Muscle layer of colon (tissue), 2 donors: ENCODE results near the gene EXOC3.

Experiments
- H3K27ac ChIP-seq: one replicate; pipeline ENCODE4 v1.7.0; 2013; ENCODE audit warnings: low read depth, mild to moderate bottlenecking, low read length, moderate library complexity
- H3K27me3 ChIP-seq, 2 donors: one replicate each; pipeline ENCODE4 v1.7.0; 2013; ENCODE audit warnings: low read length in 2 of 2, mild to moderate bottlenecking in 2 of 2; ENCODE audit not compliant: insufficient read depth in 2 of 2, control insufficient read depth in 1 of 2
- H3K36me3 ChIP-seq: one replicate; pipeline ENCODE4 v1.7.0; 2013; ENCODE audit warnings: mild to moderate bottlenecking, low read length; ENCODE audit not compliant: insufficient read depth
- H3K4me1 ChIP-seq: one replicate; pipeline ENCODE4 v1.7.0; 2013; ENCODE audit warnings: mild to moderate bottlenecking, low read length; ENCODE audit not compliant: insufficient read depth
- H3K4me3 ChIP-seq, 2 donors: one replicate each; pipeline ENCODE4 v1.7.0; 2013; ENCODE audit warnings: low read length in 2 of 2, low read depth in 1 of 2, mild to moderate bottlenecking in 1 of 2, moderate library complexity in 1 of 2
- H3K9ac ChIP-seq: one replicate; pipeline ENCODE4 v1.7.0; 2013; ENCODE audit warnings: low read length
- H3K9me3 ChIP-seq: one replicate; pipeline ENCODE4 v1.7.0; 2013; ENCODE audit warnings: mild to moderate bottlenecking, low read length
- donor health status: abdominal sarcoma.
- donor health status: Adenocarcinoma of cecum.

Gene EXOC3

DNA sequence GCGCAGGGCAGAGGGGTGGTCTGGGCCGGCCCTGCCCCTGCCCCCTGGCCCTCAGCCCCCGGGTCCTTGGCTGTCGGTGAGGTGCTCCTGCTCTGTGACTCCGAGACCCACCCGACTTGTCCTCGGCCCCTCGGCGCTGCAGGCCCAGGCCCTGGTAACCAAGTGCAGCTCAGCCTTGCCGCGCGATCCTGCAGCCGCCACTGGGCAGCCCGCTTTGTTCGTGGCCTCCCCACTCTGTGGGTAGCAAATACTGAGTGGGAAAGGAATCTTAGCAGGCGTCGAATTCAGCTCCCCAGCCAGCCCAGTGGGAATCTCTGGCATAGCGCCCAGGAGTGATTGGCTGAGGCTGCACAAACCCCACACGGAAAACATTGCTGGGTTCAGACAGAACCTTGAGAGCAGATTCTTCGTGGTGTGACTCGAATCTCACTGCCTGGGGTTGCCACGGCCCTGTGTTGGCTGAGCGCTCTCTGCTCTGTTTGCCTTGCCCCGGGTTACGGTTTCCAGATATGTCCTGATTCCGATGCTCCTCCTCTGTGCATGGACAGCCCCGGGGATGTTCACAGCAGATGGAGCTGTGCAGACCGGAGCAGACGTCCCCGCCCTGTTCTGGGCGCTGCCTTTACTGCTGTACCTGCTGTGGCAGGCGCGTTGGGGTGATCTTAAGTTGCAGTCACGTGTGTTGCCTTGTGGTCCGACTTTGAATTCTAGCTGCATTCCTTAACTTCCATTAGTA is 13.4 kb upstream of the EXOC3 start:
- H3K9ac ChIP-seq, result no peak overlapping the region
- no peaks in the 10 kb centered on the region for H3K4me1 ChIP-seq
- H3K27me3 ChIP-seq, result peaks cover 0 to 6% of the 10 kb centered on the region in 2 donors
- H3K9me3 ChIP-seq, result no peaks in the 10 kb centered on the region
- no peak overlapping the region for H3K4me3 ChIP-seq
- H3K36me3 ChIP-seq, result no peaks in the 10 kb centered on the region
- no peak overlapping the region for H3K27ac ChIP-seq

GRCh38 chr5:430214-430925 is 12.6 kb upstream of the EXOC3 start:
- no peak overlapping the region for H3K4me3 ChIP-seq
- no peaks in the 10 kb centered on the region for H3K9me3 ChIP-seq
- no peak overlapping the region for H3K27ac ChIP-seq
- H3K4me1 ChIP-seq, result no peaks in the 10 kb centered on the region
- no peaks in the 10 kb centered on the region for H3K36me3 ChIP-seq
- H3K27me3 ChIP-seq, result peaks cover 0 to 6% of the 10 kb centered on the region in 2 donors
- H3K9ac ChIP-seq, result no peak overlapping the region

- no peak overlapping the region for H3K4me3 ChIP-seq
Measured at GRCh38 chr5:431001-431710, 11.8 kb upstream of the EXOC3 start.

DNA sequence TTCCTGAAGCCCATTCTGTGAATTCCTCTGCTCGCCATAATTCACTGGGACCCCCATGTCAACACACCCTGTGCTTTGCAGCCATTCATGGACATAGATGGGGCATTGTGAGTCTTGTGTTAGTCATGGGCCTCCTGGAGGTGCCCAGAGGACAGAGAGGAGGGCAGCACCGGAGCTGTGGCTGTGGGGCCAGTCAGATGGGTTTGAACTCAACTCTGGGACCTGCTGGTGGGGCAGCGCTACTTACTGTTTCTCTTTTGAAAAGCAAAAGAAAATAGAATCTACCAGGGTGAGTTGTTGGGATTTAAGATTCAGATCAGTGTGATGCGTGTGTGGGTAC is 11.3 kb upstream of the EXOC3 start:
- H3K9me3 ChIP-seq, result no peaks in the 10 kb centered on the region
- no peak overlapping the region for H3K9ac ChIP-seq
- no peak overlapping the region for H3K27ac ChIP-seq
- H3K36me3 ChIP-seq, result no peaks in the 10 kb centered on the region
- no peak overlapping the region for H3K4me3 ChIP-seq
- peaks cover 0 to 9% of the 10 kb centered on the region in 2 donors for H3K27me3 ChIP-seq
- H3K4me1 ChIP-seq, result no peaks in the 10 kb centered on the region

More at GRCh38 chr5:431001-431710, 11.8 kb upstream of the EXOC3 start:
- Histone ChIP-seq H3K4me1 (no peaks in the 10 kb centered on the region), H3K27ac (no peak overlapping the region), H3K9me3 (no peaks in the 10 kb centered on the region), H3K9ac (no peak overlapping the region), H3K36me3 (no peaks in the 10 kb centered on the region), H3K27me3 (peaks cover 0 to 6% of the 10 kb centered on the region in 2 donors)

- no peak overlapping the region for H3K9ac ChIP-seq
- no peak overlapping the region for H3K27ac ChIP-seq
- H3K36me3 ChIP-seq, result no peaks in the 10 kb centered on the region
- peaks cover 0 to 10% of the 10 kb centered on the region in 2 donors for H3K27me3 ChIP-seq
- H3K9me3 ChIP-seq, result no peaks in the 10 kb centered on the region
- H3K4me3 ChIP-seq, result no peak overlapping the region
- H3K4me1 ChIP-seq, result no peaks in the 10 kb centered on the region
Measured at GRCh38 chr5:432201-432927, 10.6 kb upstream of the EXOC3 start.

DNA sequence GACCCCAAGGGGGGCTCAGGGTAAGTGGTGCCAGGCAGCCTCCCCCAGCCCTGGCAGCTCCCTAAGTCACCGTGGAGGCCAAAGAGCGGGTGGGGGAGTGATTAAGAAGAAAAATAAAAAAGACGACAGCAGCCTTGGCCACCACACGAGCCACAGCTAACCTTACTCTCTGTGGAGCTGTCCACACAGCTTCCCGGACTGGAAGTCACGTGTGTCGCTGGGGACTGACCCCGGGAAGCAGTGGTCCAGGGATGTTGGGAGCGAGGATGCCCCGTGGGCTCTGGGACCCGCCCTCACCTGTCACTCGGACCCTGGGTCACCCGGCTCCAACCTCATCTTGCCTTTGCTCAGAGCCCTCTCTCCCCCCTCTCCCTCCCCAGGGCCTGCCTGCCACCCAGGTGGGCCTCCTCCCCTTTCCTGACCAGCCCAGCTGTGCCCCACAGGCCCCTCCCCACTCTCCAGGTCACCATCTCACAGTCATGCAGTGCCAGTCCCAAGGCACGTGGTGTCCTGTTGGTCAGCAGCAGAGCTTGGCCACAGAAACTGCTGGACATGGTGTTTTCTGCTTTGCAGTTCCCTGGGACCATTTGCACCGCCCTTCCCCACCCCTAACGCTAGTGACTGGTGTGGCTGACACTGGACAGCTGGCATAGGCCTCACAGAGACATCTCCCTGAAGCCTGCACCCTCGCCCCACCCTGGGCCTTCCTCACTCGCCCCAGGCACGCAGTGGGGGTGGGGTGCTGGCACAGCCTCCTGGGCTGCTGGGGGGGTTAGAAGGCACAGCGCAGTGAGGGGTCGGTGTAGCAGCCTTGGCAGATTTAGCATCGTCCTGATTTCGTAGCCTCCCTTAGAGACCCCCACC is 9.8 kb upstream of the EXOC3 start:
- Histone ChIP-seq H3K27me3 (peaks cover 0 to 10% of the 10 kb centered on the region in 2 donors), H3K9ac (no peak overlapping the region)

GRCh38 chr5:433836-434235 is 9.1 kb upstream of the EXOC3 start:
- Histone ChIP-seq H3K36me3 (no peaks in the 10 kb centered on the region), H3K9ac (no peak overlapping the region), H3K27me3 (peaks cover 0 to 10% of the 10 kb centered on the region in 2 donors), H3K9me3 (no peaks in the 10 kb centered on the region), H3K4me1 (no peaks in the 10 kb centered on the region), H3K4me3 (no peak overlapping the region), H3K27ac (no peak overlapping the region)

More for the DNA sequence above, 9.8 kb upstream of the EXOC3 start:
- Histone ChIP-seq H3K27ac (no peak overlapping the region), H3K4me3 (no peak overlapping the region), H3K36me3 (no peaks in the 10 kb centered on the region), H3K9me3 (no peaks in the 10 kb centered on the region), H3K4me1 (no peaks in the 10 kb centered on the region)

GRCh38 chr5:434443-435146 is 8.4 kb upstream of the EXOC3 start:
- Histone ChIP-seq H3K9me3 (no peaks in the 10 kb centered on the region), H3K27ac (no peak overlapping the region), H3K36me3 (no peaks in the 10 kb centered on the region), H3K4me1 (no peaks in the 10 kb centered on the region), H3K27me3 (peaks cover 0 to 10% of the 10 kb centered on the region in 2 donors), H3K9ac (no peak overlapping the region), H3K4me3 (no peak overlapping the region)

- no peaks in the 10 kb centered on the region for H3K4me1 ChIP-seq
- H3K27me3 ChIP-seq, result peaks cover 0 to 10% of the 10 kb centered on the region in 2 donors
- H3K4me3 ChIP-seq, result no peak overlapping the region
- no peaks in the 10 kb centered on the region for H3K36me3 ChIP-seq
- no peak overlapping the region for H3K9ac ChIP-seq
- H3K27ac ChIP-seq, result no peak overlapping the region
- H3K9me3 ChIP-seq, result no peaks in the 10 kb centered on the region
Measured at GRCh38 chr5:435156-435790, 7.7 kb upstream of the EXOC3 start.
